ENCODE results near the gene ARL5C.

Gene ARL5C

DNA sequence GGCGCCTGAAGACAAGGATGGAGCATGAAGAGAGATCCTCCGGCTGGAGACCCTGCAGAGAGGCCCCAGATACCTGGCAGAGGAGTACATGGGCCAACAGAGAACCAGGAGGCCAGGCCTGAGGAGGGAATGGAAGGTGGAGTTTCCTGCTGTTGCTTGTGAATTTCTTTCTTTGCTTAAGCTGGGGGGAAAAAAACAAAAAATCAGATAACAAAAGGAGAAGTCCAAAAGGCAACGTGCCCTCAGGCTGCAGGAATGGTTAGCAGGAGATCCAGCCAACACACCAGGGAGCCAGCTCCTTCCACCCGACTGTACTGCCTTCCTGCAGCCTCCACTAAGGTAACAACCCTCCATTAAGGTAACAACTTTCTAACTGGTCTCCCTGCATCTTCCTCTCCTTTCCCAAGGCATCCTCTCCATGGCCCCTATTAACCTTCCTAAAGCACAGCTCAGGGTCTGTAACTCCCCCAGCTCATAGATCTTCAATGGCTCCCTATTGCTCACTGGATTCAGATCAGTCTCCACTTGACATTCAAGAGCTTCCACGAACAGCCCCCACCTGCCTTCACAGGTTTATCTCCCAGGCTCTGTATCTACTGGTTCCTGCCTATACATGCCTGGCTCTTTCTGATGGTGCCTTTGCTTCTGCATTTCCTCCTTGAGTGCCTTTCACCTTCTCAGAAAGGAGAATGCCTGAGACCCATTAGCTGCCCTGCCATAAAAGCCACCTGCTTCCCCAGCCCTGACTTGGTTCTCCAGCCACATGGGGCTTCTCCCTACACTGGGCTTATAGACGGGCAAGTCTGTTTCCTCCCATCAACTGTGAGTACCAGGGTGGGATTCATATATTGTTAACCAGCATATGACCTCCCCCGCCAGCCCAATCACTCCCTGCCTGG, 725 bp upstream of the ARL5C start:
- no peak for DNase-seq

DNA sequence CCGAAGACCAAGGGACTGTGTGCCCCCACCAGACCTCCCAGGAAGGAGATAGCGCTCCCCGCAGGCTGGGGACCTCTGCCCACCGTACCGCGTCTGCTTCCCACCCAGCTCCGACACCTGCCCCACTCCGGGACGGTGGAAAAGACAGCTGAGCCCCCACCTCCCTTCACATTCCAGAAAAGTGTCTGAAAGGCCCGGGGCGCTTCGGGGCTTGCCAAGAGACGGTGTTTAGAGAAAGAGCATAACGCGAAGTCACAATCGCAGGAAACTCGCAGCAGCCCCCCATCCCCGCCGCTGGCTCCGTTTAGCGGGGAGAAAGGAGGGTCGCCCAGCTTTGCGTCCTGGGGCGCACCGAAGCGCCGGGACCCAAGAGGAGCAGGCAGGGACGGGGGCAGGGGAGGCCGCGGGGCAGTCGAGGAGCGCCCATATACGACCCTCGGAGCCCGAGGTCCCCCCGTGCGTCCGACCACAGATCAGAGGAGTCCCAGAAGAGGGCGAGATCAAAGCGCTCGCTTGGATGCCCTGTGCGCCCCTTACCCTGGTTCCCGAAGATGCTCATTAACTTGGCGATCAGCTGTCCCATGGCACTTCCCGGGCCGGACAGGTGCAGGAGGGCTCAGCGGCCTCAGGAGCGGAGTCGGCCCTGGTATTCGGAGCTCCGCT, 652 bp downstream of the ARL5C start:
- DNase-seq = no peak

DNA sequence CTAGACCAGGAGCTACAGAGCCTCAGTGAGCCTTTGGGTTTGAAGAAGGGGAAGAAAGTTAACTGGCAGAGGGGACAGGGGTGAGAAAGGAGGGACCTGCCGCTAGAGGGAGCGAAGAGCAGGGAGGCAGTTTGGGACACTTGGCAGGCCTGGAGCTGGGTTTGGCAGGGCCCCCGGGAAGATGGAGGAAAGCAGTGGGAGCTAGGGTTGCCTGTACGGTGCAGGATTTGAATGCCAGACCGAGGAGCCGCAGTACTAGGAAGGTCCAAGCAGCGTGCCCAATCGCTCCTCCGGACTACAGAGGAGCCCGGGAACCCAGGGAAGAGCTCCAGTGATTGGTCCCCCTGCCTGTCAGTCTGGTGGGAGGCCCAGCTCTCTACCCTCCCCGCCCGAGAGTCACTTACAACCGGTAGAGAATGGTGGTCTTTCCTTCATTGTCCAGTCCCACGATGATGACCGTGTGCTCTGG, 1.3 kb downstream of the ARL5C start:
- peak; percentile 59 for DNase-seq

DNA sequence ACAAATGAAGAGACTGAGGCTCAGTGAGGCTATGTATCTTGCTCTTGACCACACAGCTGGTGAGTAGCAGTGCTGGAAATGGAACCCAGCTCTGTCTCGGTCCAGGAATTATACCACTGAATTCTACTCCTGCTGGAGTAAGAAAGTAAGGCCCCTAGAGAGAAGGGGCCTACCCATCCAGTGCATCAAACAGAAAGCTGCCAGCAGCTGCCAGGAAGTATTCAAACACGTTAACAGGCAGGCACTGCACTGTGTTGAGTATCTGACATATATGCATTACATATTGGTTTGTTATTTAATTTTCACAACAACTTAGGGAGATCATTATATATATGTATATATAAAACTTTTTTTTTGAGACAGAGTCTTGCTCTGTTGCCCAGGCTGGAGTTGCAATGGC, 4.0 kb downstream of the ARL5C start:
- no peak for DNase-seq

GRCh38 chr17:39158623-39159022, 7.3 kb downstream of the ARL5C start:
- DNase-seq = no peak

GRCh38 chr17:39156491-39156890, 9.5 kb downstream of the ARL5C start:
- DNase-seq = no peak

DNA sequence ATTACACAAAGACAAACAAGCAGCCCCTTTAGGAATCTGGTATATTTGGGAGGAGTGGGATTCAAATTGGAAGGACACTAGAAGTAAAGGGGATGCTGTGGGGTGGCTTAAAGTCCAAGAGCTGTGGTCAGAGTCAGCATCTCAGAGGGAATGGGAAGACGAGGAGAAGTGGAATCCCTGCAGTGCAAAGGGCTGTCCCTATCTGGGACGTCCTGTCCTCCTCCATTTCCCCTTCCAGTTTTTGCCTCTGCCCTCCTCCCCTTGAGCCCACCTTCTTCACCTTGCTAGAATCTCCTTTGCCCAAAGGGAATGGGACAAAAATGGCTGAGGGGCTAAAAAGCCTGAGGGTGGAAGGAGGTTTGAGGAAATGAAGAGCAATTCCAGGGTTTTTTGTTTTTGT, 10.3 kb downstream of the ARL5C start:
- no peak for DNase-seq

DNA sequence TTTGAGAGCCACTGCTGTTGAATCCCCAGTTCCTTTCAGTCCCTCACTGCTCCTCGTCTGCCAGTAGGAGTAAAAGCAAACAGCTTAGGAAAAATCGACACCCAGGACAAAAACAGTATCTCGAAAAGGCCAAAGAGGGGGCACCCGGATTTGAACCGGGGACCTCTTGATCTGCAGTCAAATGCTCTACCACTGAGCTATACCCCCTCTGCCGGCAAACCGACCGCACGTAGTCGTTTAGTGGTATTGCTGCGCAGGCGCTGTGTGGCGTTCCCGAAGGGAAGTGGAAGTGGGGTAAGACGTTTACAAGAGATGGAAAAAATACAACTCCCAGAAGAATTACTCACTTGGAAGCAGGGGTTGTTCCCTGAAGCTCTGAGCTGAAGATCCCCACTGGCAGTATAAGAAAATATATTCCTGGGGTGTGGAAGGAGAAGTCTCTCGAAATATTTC, 12.3 kb downstream of the ARL5C start:
- DNase-seq = peak; percentile 93

GRCh38 chr17:39151943-39152818, 13.8 kb downstream of the ARL5C start:
- no peak for DNase-seq

GRCh38 chr17:39151150-39151942, 14.6 kb downstream of the ARL5C start, which contains the start of gene PLXDC1:
TSS of gene PLXDC1 (minus strand) at chr17:39151637. CDS start at chr17:39151437, 200 bp downstream.
- DNase-seq = no peak

DNA sequence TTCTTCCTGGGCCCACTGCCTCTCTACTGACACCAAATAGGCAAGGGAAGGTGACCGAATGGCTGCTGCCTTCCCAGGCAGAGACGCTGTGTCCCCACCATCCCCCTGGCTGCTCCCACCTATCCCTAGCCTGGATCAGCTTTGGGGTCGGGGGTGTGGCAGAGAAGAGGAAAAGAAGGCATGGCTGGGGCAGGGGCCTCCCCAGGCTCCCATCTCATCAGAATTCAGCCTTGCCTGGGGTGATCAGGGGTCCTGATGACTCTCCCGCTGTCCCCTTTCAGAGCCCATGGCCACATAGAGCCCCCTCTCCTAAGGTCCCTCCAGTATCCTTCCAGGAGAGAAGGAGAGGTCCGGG, 15.2 kb downstream of the ARL5C start:
- no peak for DNase-seq

GRCh38 chr17:39150104-39150634, 15.8 kb downstream of the ARL5C start:
- DNase-seq = no peak

- DNase-seq = no peak
Observed at GRCh38 chr17:39147221-39148185, 18.5 kb downstream of the ARL5C start.

DNA sequence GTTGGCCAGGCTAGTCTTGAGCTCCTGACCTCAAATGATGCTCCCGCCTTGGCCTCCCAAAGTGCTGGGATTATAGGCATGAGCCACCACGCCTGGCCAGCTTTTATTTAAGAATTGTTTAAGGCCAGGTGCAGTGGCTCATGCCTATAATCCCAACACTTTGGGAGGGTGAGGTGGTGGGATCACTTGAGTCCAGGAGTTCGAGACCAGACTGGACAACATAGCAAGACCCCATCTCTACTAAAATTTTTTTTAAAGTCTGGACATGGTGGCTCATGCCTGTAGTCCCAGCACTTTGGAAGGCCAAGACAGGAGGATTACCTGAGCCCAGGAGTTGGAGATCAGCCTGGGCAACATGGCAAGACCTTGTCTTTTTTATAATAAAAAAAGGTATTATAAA, 19.7 kb downstream of the ARL5C start:
- DNase-seq = no peak

GRCh38 chr17:39145143-39145542, 20.8 kb downstream of the ARL5C start:
- no peak for DNase-seq

DNA sequence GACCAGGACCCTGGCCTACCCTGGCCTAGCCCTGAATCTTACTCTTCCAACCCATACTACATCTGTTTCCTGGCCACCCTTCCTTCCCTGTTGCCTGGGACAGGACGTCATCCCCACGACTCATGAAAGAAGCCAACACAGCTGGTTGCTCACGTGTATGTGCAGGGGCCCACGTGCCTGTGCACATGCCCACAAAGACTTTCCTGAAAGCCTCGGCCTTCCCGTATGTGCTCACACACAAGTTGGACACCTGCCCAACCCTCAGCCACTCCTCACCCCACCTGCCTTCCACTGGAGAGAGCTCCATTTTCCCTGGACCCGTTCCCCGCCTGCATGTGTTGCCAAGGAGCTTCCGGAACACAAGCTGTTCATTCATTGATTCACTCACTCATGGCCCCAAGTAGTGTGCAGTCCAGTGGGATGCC, 21.5 kb downstream of the ARL5C start:
- DNase-seq = no peak

- DNase-seq = no peak
Observed at GRCh38 chr17:39143552-39144093, 22.3 kb downstream of the ARL5C start.

GRCh38 chr17:39141915-39142664, 23.9 kb downstream of the ARL5C start:
- DNase-seq = no peak

DNA sequence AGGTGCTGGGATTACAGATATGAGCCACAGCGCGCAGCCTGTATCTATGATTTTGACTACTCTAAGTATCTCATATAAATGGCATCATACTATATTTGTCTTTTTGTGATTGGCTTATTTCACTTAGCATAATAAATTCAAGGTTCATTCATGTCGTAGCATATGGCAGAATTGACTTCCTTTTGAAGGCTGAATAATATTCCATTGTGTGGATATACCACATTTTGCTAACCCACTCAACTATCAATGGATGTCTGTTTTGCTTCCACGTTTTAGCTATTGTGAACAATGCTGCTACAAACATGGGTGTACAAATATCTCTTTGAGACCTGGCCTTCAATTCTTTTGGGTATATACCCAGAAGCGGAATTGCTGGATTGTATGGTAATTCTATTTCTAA, 24.7 kb downstream of the ARL5C start:
- DNase-seq = no peak

GRCh38 chr17:39139561-39139960, 26.4 kb downstream of the ARL5C start:
- no peak for DNase-seq
